ENCODE data around the gene CAPN8. TPM values are rescaled to one million over a fixed set of nuclear protein-coding genes. Genes with fewer than 3 reads are reported as not detected.

Gene CAPN8
- total RNA-seq, 2 experiments from 2014 or later: not detected

DNA sequence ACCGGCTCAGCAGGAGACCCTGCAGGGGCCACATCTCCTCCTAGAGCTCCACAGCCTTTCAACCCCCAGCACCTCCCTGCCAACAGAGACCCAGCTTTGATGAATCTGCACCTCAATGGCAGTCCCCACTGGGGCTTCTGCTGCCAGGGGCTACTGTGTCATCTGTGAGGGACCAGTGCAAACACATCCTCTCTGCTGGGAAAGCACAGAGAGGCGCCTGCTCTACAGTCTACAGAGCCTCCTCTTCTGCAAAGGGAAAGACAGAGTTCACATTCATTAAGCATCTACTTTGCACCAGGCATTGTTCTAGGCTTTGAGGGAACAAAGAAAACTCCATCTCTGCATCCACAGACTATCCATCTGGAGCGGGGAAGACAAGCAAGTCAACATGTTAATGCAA is 125.8 kb downstream of the CAPN8 start:
- ChIA-PET CTCF (interaction anchor here (0.7 to 1.3 kb wide), 2 partner anchors 144 to 312 kb away, joined by 3 to 7 read pairs; no protein-coding TSS in a partner anchor), POLR2A (interaction anchor here (0.6 kb wide), 1 partner anchor 403 kb away, joined by 3 read pairs; no protein-coding TSS in a partner anchor)
- no peak overlapping the region for H3K27ac Mint-ChIP-seq
- no peak overlapping the region for H3K4me3 Mint-ChIP-seq
- DNase-seq (no peak), ATAC-seq (no peak)
- no peaks in the 10 kb centered on the region for H3K36me3 Mint-ChIP-seq (ENCODE audit: low read depth)
- no peaks in the 10 kb centered on the region for H3K27me3 Mint-ChIP-seq
- no peaks in the 10 kb centered on the region for H3K4me1 Mint-ChIP-seq
- no peaks in the 10 kb centered on the region for H3K9me3 Mint-ChIP-seq (ENCODE audit: low read depth)
- intact Hi-C loops (cut with DNase I, micrococcal nuclease): no loop called here

- intact Hi-C loops (cut with DNase I, micrococcal nuclease): no loop called here
- POLR2A ChIA-PET: interaction anchor here (0.6 kb wide), 1 partner anchor 403 kb away, joined by 3 read pairs; no protein-coding TSS in a partner anchor
- DNase-seq: no peak
- H3K27me3 Mint-ChIP-seq: no peaks in the 10 kb centered on the region
- H3K9me3 Mint-ChIP-seq (ENCODE audit: low read depth): no peaks in the 10 kb centered on the region
- no peak overlapping the region for H3K27ac Mint-ChIP-seq
- CTCF ChIA-PET: interaction anchor here (0.7 kb wide), 1 partner anchor 312 kb away, joined by 3 read pairs; no protein-coding TSS in a partner anchor
- H3K4me1 Mint-ChIP-seq: no peaks in the 10 kb centered on the region
- no peaks in the 10 kb centered on the region for H3K36me3 Mint-ChIP-seq (ENCODE audit: low read depth)
- no peak overlapping the region for H3K4me3 Mint-ChIP-seq
- ATAC-seq: no peak
Measured at GRCh38 chr1:223538981-223539380, 126.5 kb downstream of the CAPN8 start.

DNA sequence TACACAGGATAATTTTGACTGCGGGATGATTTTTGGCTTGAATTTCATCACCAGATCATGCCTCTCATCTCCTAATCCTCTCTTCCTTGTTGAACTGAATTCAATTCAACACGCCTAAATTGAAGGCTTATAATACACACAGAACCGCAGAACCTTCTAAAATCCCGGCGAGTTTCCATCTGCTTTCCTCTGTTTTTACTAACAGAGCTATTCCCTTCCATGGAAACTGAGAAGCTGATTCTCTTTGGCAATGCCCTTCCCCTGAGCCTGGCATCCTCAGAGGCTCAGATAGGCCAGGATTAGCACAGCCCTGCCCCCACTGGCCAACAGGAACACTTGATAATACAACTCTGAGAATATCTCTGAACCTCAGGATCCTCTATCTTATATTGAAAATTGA is 130.2 kb downstream of the CAPN8 start:
- H3K27me3 Mint-ChIP-seq: no peaks in the 10 kb centered on the region
- H3K36me3 Mint-ChIP-seq (ENCODE audit: low read depth): no peaks in the 10 kb centered on the region
- intact Hi-C loops (cut with DNase I, micrococcal nuclease): no loop called here
- H3K27ac Mint-ChIP-seq: no peak overlapping the region
- no peak overlapping the region for H3K4me3 Mint-ChIP-seq
- H3K4me1 Mint-ChIP-seq: peaks cover 2% of the 10 kb centered on the region
- H3K9me3 Mint-ChIP-seq (ENCODE audit: low read depth): no peaks in the 10 kb centered on the region
- DNase-seq (no peak), ATAC-seq (no peak)
- ChIA-PET POLR2A (no interaction called here), CTCF (interaction anchor here (0.6 to 1.1 kb wide), 2 partner anchors 93 to 97 kb away, joined by 3 read pairs; no protein-coding TSS in a partner anchor)

- ChIA-PET POLR2A (no interaction called here), CTCF (interaction anchor here (0.6 to 1.1 kb wide), 4 partner anchors 18 to 98 kb away, joined by 3 read pairs; no protein-coding TSS in a partner anchor)
- H3K27me3 Mint-ChIP-seq: no peaks in the 10 kb centered on the region
- no peaks in the 10 kb centered on the region for H3K36me3 Mint-ChIP-seq (ENCODE audit: low read depth)
- H3K4me1 Mint-ChIP-seq: peaks cover 2% of the 10 kb centered on the region
- no peaks in the 10 kb centered on the region for H3K9me3 Mint-ChIP-seq (ENCODE audit: low read depth)
- no peak overlapping the region for H3K4me3 Mint-ChIP-seq
- DNase-seq (no peak), ATAC-seq (no peak)
- H3K27ac Mint-ChIP-seq: no peak overlapping the region
- intact Hi-C loops (cut with DNase I, micrococcal nuclease): loop anchor here (5.0 kb wide), 2 partner anchors 148 to 213 kb away; no protein-coding TSS in a partner anchor
Measured at GRCh38 chr1:223534677-223535076, 130.8 kb downstream of the CAPN8 start.

- ChIA-PET POLR2A (no interaction called here), CTCF (interaction anchor here (1.1 kb wide), 1 partner anchor 19 kb away, joined by 3 read pairs; no protein-coding TSS in a partner anchor)
- no peak overlapping the region for H3K4me3 Mint-ChIP-seq
- H3K9me3 Mint-ChIP-seq (ENCODE audit: low read depth): no peaks in the 10 kb centered on the region
- intact Hi-C loops (cut with DNase I, micrococcal nuclease): loop anchor here (5.0 kb wide), 2 partner anchors 149 to 214 kb away; no protein-coding TSS in a partner anchor
- peaks cover 2% of the 10 kb centered on the region for H3K4me1 Mint-ChIP-seq
- DNase-seq (no peak), ATAC-seq (no peak)
- H3K27me3 Mint-ChIP-seq: no peaks in the 10 kb centered on the region
- H3K36me3 Mint-ChIP-seq (ENCODE audit: low read depth): no peaks in the 10 kb centered on the region
- H3K27ac Mint-ChIP-seq: no peak overlapping the region
Measured at GRCh38 chr1:223533708-223534107, 131.8 kb downstream of the CAPN8 start.

GRCh38 chr1:223531742-223532341 is 133.7 kb downstream of the CAPN8 start:
- H3K9me3 Mint-ChIP-seq (ENCODE audit: low read depth): no peaks in the 10 kb centered on the region
- DNase-seq: peak; percentile 81
- POLR2A ChIA-PET: no interaction called here
- ATAC-seq: peak; percentile 85
- intact Hi-C loops (cut with DNase I, micrococcal nuclease): loop anchor here (2.0 to 5.0 kb wide), 3 partner anchors 150 to 215 kb away; no protein-coding TSS in a partner anchor
- no peak overlapping the region for H3K4me3 Mint-ChIP-seq
- H3K27me3 Mint-ChIP-seq: no peaks in the 10 kb centered on the region
- peaks cover 6% of the 10 kb centered on the region for H3K4me1 Mint-ChIP-seq
- H3K36me3 Mint-ChIP-seq (ENCODE audit: low read depth): no peaks in the 10 kb centered on the region
- H3K27ac Mint-ChIP-seq: no peak overlapping the region
- CTCF ChIA-PET: interaction anchor here (0.8 to 1.9 kb wide), 4 partner anchors 11 to 152 kb away, joined by 3 to 5 read pairs (median 4); no protein-coding TSS in a partner anchor

DNA sequence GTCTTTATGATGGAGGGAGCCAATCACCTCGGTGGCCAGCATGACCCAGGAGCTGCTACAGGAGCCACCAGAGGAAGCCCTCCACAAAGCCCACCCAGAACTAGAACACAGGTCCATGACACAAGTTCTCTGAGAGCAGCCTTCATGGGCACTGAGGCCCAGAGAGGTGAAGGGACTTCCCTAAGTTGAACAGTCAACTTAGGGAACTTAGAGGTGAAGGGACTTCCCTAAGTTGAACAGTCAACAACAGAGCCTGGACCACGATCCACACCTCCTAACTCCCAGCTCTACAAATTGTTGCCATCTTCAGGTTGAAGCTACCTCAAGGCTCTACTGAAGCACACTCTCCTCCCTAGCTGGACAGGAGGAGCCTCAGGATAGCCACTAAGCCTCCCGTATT is 139.5 kb downstream of the CAPN8 start:
- ATAC-seq: peak; percentile 95
- ChIA-PET CTCF (no interaction called here), POLR2A (no interaction called here)
- Mint-ChIP-seq H3K27me3 (no peaks in the 10 kb centered on the region), H3K9me3 (ENCODE audit: low read depth) (no peaks in the 10 kb centered on the region), H3K4me3 (no peak overlapping the region), H3K27ac (no peak overlapping the region), H3K4me1 (peaks cover 7% of the 10 kb centered on the region), H3K36me3 (ENCODE audit: low read depth) (no peaks in the 10 kb centered on the region)
- intact Hi-C loops (cut with DNase I, micrococcal nuclease): no loop called here
- peak; percentile 41 for DNase-seq

DNA sequence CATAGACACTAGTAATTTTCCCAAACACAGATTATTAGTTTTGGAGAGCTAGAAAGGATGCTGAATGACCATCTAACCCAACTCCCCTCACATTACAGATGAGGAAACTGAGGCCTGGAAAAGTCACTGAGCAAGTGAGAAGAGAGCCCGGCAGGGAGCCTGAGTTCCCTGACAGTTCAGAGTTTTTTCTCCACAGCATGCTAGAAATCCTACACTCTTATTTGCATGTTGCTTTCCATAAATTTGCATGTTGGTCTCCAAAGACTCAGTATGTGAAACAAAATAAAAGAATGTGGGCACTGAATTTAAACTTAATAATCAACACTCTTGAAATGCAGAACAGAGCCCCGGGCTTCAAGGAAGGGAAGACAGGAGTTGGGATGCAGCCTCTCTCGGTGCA is 140.0 kb downstream of the CAPN8 start:
- no peak for DNase-seq
- CTCF ChIA-PET: no interaction called here
- Mint-ChIP-seq H3K27ac (no peak overlapping the region), H3K27me3 (no peaks in the 10 kb centered on the region), H3K4me1 (peaks cover 7% of the 10 kb centered on the region), H3K36me3 (ENCODE audit: low read depth) (no peaks in the 10 kb centered on the region), H3K4me3 (no peak overlapping the region), H3K9me3 (ENCODE audit: low read depth) (no peaks in the 10 kb centered on the region)
- POLR2A ChIA-PET: no interaction called here
- ATAC-seq: no peak
- intact Hi-C loops (cut with DNase I, micrococcal nuclease): no loop called here

DNA sequence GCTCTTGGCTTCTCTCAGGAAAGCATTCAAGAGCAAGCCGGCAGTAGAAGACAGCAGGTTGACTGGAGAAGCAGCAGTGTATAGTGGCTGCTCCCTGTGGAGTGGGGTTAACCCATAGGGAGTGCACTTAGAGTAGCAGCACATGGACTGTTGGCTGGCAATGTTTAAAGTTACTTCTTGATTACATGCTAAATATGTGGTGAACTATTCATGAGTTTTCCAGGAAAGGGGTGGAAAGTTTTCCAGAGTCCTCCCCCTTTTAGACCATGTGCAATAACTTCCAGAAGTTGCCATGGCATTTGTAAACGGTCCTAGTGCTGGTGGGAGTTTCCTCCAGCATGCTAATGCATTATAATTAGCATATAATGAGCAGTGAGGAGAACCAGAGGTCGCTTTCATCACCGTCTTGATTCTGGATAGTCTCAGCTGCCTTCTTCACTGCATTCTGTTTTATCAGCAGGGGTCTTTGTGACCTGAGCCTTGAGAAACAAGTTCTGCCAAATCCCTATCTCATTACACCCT is 140.5 kb downstream of the CAPN8 start:
- Mint-ChIP-seq H3K4me1 (peaks cover 7% of the 10 kb centered on the region), H3K27ac (no peak overlapping the region), H3K9me3 (ENCODE audit: low read depth) (no peaks in the 10 kb centered on the region), H3K36me3 (ENCODE audit: low read depth) (no peaks in the 10 kb centered on the region), H3K4me3 (no peak overlapping the region), H3K27me3 (no peaks in the 10 kb centered on the region)
- intact Hi-C loops (cut with DNase I, micrococcal nuclease): loop anchor here in 1 of 2 experiments (5.0 kb wide), 1 partner anchor 1367 kb away; no protein-coding TSS in a partner anchor
- DNase-seq (no peak), ATAC-seq (no peak)
- CTCF ChIA-PET: no interaction called here
- POLR2A ChIA-PET: no interaction called here

GRCh38 chr1:223521150-223521549 is 144.4 kb downstream of the CAPN8 start:
- Mint-ChIP-seq H3K4me3 (no peak overlapping the region), H3K9me3 (ENCODE audit: low read depth) (no peaks in the 10 kb centered on the region), H3K27ac (no peak overlapping the region), H3K27me3 (no peaks in the 10 kb centered on the region), H3K4me1 (peaks cover 12% of the 10 kb centered on the region), H3K36me3 (ENCODE audit: low read depth) (no peaks in the 10 kb centered on the region)
- CTCF ChIA-PET: no interaction called here
- DNase-seq: no peak
- ATAC-seq: no peak
- POLR2A ChIA-PET: no interaction called here
- intact Hi-C loops (cut with DNase I, micrococcal nuclease): loop anchor here in 1 of 2 experiments (5.0 kb wide), 1 partner anchor 1371 kb away; no protein-coding TSS in a partner anchor

DNA sequence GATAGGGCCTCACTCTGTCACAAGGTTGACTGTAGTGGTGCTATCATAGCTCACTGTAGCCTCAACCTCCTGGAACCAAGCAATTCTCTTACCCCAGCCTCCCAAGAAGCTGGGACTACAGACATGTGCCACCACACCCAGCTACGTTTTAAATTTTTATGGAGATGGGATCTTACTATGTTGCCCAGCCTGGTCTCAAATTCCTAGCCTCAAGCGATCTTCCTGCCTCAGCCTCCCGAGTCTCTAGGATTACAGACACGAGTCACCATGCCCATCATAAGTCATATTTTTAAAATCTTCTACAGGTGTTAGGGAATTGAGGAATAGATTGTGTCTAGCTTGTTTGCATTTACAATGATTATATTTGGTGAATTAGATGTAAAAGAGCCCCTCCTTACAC is 145.3 kb downstream of the CAPN8 start:
- ChIA-PET POLR2A (interaction anchor here (0.7 kb wide), 1 partner anchor 140 kb away, joined by 3 read pairs; no protein-coding TSS in a partner anchor), CTCF (interaction anchor here (0.6 to 1.2 kb wide), 3 partner anchors 57 to 139 kb away, joined by 3 to 4 read pairs (median 3); no protein-coding TSS in a partner anchor)
- peaks cover 18% of the 10 kb centered on the region for H3K4me1 Mint-ChIP-seq
- no peaks in the 10 kb centered on the region for H3K27me3 Mint-ChIP-seq
- H3K9me3 Mint-ChIP-seq (ENCODE audit: low read depth): no peaks in the 10 kb centered on the region
- intact Hi-C loops (cut with DNase I, micrococcal nuclease): loop anchor here in 1 of 2 experiments (5.0 kb wide), 1 partner anchor 1372 kb away; no protein-coding TSS in a partner anchor
- H3K4me3 Mint-ChIP-seq: no peak overlapping the region
- no peak for DNase-seq
- no peak for ATAC-seq
- no peak overlapping the region for H3K27ac Mint-ChIP-seq
- H3K36me3 Mint-ChIP-seq (ENCODE audit: low read depth): no peaks in the 10 kb centered on the region

DNA sequence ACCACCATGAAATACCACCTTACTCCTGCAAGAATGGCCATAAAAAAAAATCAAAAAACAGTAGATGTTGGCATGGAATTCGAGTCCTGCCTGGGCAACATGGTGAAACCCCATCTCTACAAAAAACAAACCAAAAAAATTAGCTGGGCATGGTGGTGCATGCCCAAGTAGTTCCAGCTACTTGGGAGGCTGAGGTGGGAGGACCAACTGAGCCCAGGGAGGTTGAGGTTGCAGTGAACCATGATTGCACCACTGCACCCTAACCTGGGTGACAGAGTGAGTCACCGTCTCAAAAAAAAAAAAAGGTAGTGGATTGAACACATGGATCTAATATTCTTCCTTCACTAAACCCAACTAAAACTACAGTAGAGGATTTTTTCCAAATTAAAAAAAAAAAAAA is 146.4 kb downstream of the CAPN8 start:
- ChIA-PET CTCF (interaction anchor here (1.2 kb wide), 1 partner anchor 55 kb away, joined by 4 read pairs; no protein-coding TSS in a partner anchor), POLR2A (no interaction called here)
- Mint-ChIP-seq H3K36me3 (ENCODE audit: low read depth) (no peaks in the 10 kb centered on the region), H3K4me3 (no peak overlapping the region), H3K4me1 (peaks cover 29% of the 10 kb centered on the region), H3K9me3 (ENCODE audit: low read depth) (no peaks in the 10 kb centered on the region), H3K27ac (no peak overlapping the region), H3K27me3 (no peaks in the 10 kb centered on the region)
- intact Hi-C loops (cut with DNase I, micrococcal nuclease): no loop called here
- ATAC-seq (no peak), DNase-seq (no peak)

Measured in activated CD4-positive, alpha-beta T cell treated with anti-CD3 and anti-CD28 coated beads for 36 hours (primary cell).